Measurements from ENCODE around the gene TIAL1. TPM values are rescaled to one million over a fixed set of nuclear protein-coding genes. Genes with fewer than 3 reads are reported as not detected.
"Not testable (repeated sequence)": the region's sequence is repeated elsewhere in the genome, so short reads cannot be mapped to it uniquely, and the experiment has no call there.

Gene TIAL1
- total RNA-seq, 1 donor from 2014 or later = 38.3 TPM

DNA sequence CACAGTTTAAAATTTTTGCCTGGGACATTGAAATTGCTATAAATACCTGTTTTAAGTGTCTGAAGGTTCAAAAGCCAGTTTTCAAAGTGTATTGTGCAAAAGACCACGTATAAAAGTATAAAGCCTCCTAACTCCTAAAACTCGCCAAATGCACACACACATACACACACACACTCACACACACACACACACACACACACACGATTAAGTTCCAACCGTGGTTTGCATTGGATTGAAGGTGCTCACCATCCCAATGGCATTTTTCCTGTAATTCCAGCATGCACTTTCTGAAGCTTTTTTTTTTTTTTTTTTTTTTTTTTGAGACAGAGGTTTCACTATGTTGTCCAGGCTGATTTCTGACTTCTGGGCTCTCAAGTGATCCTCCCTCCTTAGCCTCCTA, 51.5 kb downstream of the TIAL1 start:
- DNase-seq = no peak

DNA sequence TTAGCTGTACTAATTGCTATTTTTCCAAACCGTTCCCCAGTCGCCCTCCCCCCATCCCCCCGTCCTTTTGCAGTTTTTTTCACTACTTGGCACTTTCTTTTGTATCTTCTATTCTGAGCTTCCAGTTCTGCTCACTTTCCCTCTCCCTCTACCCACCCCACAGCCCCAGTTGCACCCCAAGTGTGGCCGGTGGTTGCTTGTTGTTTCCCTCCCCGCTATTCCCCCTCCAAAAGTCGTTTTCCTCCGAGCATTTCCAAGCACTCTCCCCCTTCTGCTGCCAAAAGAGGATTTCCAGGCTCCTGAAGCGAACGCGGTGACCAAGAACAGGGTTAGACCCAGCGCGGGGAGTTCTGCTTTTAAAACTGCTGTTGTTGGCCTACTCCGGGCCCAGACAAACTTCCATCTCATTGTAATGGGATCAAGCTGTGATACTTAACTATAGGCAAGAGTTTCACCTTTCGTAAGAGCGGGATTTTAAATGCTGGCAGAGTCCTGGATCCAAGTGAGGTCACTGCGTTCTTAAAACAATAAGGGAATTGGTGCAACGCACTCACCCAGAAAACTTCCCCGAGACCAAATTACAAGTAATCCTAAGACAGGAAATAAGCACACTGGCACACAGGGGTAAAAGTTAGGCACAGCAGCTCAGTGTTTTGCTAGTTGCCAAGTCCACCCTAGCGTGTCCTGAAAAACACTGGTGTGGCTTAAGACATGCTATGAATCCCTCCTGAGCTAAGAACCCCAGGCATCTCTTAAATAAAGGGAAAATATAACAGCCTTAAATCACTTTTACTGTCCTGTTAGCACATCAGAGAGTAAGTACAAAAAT, 52.7 kb downstream of the TIAL1 start:
- DNase-seq = no peak

DNA sequence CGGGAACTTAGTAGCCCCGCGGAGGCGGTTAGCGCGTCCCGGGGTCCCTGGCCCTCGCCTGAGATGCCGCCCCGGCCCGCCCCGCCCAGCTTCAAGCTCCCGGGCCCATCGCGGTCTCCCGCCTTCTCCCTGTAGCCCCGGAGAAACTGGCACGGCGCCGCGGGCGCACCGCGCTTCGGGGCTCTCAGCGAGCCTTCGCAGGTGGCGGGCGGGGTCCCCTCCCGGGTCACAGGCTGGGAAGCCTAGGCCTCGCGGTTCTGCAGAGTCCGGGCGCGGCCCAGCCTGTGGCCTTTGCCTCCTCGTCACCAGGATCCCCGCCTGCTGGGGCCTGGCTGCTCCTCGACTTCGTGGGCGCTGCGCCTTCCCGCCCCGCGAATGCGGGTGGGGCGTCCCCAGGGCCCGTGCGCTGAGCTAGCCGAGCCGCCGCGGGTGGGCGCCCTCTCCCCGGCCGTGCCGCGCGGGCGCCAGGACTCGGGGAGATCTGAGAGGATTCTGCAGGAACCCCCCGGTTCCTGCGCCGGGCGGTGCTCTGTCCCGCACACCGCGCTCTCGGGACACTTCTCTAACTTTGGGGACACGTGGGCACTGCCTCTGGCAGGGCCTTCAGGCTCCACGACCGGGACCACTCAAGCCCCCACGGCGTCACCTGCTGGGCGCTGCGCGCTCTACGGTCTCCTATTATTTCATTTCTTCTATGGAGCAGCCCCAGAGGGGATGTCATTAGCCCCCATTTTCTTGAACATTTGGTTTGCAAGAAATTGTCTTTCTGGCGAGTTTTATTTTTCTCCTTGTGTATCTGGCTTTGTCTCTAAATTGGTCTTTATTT, 53.6 kb downstream of the TIAL1 start:
- peak; percentile 68 for DNase-seq

DNA sequence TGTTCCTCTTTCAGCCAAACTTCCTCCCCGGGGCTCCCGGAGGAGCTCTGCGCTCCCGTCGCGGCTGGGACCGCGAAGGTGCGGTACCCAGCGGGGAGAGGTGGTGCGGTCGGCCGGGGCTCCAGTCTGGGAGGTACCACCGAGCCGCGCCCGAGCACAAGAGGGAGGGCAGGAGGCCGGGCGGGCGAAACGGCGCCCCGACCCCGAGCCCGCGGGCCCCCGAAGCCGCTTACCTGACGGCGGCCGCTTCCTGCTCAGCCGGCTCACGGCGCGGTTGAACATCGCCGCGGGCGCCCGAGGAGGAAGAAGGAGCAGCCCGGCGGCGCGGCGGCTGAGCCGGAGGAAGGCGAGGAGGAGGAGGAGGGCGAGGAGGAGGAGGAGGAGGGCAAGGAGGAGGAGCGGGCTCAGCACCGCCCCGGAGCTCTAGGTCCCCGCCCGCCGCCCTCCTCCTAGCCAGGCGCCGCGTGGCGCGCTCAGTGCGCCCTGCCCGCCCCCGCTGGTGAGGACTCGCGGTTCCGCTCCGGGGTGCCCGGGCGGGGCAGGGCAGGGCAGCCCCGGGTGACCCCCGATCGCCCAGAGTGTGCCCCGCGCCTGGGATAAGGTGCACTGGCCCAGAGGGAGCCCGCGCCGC, 54.3 kb downstream of the TIAL1 start, which contains the start of gene RGS10:
Gene RGS10, minus strand, starts transcription at position 363 of the 631 bp plus-strand sequence. Its CDS starts 81 bp downstream, at position 282.
- DNase-seq = peak; percentile 69

DNA sequence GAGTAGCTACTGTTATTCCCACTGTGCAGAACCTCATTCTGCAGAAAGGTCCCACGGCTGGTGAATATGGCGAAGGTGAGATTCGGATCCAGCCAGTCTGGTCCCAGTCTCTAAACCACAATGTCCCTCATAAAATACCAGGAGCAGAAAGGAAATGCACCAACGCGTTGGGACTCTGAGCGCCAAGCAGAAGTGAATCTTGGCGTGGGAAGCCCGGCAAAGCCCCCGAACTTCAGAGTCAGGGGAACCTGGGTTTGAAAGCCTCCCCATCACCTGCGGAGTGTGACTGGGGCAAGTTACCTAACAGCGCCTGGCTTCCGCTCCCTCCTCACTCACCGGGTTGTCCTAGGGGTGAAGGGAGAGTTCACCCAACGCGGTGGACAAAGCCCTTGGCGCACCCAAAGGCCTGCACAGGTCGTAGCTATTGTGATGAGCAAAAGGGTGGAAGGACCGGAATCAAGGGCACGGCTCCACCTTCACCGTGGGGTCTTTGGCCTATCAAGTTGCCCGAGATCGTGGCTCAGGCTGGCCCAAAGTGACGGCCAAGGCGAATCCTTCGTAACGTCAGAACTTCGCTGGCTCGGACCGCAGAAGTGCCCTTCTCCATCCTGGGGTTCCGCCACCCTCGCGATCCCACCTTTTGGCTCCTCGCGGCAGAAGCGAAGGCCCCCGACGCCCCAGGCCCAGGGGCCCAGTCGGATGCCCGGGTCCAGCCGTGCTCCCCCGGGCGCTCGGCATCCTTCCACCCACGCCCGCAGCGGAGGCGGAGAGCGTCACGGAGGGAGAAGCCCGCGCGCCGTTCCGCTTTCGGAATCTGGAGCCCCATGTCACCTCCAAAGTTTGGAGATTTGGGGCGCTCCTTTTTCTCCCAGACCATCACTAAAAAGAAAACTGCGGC, 55.1 kb downstream of the TIAL1 start:
- no peak for DNase-seq

DNA sequence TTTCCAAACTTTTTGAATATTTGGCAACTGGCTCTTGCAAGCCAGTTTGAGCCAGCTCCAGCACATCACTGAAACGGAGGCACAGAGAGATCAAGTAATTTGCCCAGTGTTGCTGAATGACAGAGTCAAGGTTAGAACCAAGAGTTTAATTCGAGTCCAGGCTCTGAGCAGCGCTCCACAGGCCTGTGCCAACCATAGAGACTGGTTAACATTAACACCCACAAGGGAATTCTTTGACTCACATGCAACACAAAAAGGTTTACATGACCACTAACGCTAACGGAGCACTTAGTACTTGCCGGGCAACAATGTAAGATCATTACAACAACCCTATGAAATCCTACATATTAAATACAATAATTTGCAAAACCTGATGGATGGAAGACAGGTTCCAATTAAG, 55.7 kb downstream of the TIAL1 start:
- no peak for DNase-seq

DNA sequence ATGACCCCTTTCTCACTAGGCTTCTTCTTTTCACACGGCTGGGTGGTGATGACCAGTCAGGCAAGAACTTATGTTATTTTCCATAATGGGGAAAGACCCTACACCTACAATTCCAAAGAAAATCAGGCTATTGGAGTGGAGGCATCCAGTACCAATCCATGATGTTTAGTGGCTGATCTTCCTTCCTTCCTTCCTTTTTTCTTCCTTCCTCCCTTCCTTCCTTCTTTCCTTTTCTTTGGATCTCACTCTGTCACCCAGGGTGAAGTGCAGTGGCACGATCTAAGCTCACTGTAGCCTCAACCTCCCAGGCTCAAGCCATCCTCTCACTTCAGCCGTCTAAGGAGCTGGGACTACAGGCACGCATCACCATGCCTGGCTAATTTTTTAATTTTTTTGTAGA, 56.7 kb downstream of the TIAL1 start:
- DNase-seq = no peak

DNA sequence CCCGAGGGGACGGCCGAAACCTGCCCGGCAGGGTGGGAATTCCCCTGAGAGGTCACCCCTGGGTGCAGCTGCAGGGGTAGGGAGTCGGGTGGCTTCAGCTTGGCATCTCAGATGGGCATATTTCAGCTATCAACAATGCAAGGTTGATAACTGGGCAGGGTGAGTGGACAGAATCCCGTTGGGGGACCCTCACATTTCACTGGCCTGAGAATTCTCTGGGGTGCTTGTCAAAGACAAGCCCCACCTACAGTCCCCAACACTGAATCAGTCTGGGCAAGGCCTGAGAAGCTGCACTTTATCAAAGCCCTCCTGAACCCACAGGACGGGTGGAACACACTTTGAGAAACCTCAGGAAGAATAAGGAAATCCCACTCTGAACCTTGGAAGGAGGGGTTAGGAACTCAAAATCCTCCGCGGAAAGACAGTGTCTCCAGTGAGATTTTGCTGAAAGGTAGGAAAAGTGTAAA, 57.4 kb downstream of the TIAL1 start:
- no peak for DNase-seq

DNA sequence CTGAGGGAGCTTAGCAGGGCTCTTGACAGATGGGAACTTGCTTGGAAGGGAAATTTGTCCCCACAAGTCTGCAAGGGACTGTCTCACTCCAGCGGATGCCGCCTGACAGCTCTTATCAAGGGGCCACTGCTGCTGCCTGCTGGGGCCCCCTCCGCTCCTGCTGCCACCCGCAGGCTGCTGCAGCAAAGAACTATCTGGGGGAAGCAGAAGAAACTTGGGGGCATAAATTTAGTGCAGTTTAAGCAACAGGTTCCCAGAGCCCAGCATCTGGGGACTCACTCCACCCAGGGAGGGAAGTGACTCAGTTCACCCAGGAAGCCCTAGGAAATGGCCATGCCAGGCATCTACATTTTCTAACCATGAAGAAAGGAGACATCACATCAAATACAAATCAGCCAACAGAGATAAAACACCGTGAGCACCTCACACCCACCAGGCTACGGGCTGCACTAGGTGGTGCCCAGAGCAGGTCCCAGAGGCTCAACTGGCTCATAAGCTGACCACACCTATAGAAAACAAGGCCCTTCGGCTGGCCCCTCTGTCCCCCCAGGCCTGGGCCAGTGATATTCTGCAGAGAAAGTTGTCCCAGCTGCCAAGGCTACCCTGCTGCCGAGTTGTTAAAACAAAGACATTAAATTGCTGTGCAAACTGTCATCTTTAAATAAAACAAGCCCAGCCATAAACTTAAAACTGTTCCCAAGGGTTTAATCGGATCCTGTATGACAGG, 58.0 kb downstream of the TIAL1 start:
- no peak for DNase-seq

DNA sequence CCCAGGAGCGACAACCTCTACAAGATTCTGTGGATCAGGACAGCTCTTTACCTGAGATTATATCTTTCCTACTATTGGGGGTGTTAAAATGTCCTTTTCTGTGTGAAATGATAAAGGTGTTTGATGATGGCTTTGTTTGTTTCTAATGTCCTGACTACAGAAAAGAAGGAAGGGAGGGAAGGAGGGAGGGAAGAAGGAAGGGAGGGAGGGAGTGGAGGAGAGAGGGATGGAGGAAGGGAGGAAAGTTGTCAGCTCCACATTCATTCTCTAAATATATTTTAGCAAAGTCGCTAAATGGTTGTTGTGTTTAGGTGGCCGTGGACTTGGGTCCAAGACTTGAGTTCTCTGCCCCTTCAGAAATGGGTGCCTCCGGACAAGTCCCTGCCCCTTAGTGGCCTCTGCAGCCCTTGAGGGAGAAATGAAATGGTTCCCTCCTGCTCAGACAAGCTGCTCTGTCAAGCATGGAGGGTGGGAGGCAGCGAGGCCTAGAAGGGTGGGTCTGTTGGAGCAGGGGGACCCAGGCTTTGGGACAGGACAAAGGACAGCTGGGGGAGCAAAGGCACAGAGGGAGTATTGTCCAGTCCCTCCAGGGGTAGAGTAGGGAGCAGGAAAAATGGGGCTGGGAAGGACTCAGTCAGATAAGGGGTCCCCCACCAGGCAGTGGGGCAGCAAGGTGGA, 58.7 kb downstream of the TIAL1 start:
- DNase-seq = no peak

DNA sequence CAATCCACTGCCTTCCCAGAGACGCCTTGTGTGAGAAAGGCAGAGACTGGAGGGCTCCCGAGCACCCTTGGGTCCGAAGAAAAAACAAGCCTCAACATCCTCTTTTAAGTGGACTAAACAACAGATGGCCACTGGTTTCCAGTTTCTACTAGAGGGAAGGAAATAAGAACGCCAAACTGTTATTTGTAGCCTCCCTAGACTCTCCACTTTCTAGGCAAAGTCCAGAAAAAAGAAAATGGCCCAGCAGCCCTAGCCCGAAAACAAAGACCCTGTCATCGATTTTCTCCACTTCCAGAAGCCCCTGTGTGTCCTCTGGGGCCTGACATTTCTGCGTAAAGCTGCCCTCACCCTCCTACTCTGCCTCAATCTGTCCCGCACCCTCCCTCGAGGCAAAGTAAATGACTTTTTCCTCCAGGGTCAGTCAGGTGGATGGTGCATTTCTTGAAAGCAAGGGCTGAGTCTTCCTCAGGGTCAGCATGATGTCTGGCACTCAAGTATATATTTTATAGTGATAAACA, 60.2 kb downstream of the TIAL1 start:
- DNase-seq = no peak

DNA sequence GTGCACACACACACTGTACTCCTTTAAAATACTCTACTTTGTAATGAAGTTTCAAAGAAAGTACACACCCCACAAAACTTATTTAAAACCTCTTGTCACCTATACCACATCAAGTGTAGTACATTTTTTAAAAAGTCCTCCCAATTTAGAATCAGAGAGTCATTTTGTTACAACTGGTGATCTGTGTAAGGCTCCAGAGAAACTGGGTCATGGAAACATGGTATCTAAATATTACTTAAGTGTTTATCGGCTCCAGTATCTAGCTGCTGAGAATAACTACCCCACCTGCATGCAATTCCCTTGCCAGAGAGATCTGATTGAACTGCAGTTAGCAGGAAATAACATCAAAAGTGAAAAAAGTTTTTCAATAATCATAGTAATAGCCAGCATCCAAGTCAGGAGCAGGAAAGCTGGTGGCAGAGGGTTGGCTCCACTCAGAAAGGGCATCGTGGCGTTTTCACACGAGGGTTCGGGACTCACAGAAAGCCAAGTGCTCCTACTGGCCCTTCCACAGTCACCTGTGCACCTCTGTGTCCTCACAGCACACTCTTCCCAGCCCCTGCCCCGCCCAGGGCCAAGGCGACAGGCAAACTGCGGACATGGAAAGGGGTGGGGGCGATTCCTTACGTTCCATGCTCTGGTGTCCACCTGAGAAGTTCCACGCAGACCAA, 60.8 kb downstream of the TIAL1 start:
- DNase-seq = no peak

DNA sequence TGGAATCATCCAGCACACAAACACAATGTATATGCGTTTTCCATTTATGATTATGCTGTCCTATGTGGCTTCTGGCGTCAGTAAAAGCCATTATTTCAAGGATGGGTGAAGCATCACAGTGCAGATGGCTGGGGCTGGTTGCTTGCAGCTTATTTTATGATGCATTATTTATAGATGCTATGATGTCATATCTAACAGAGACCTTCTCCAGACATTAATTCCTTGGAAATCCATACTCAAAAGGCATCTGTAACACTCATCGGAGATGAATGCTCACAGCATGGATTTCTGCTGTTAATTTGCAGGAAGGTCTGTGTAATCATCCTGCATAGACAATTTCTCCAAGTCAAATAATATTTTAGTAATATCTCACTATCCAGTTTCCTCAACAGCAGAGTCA, 61.5 kb downstream of the TIAL1 start:
- no peak for DNase-seq

DNA sequence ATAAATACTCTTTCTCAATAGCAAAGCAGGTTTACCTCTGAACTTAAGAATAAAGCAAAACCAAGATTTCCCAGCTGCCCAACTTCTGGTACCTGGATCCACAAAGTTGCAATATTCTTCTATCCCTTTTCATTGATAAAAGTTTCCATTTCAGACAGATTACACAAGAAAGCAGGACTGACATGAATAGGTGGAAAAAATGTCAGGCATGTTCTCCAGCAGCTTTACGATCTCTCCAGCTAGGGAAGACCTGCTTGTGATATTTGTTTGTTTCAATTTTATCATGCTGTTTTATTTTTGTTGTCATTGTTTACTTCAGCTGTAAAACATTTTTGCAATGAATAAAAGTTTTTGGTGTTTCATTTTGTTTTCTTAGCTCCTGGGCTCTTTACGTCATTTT, 63.3 kb downstream of the TIAL1 start:
- no peak for DNase-seq

DNA sequence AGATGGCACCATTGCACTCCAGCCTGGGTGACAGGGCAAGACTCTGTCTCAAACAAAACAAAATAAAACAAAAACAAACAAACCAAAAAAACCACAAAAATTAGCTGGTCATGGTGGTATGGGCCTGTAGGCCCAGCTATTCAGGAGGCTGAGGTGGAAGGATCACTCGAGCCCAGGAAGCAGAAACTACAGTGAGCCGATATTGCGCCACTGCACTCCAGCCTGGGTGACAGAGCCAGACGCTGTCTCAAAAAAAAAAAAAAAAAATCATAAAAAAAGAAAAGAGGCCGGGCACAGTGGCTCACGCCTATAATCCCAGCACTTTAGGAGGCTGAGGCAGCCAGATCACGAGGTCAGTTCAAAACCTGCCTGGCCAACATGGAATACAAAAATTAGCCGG, 64.0 kb downstream of the TIAL1 start:
- not testable (repeated sequence) for DNase-seq

DNA sequence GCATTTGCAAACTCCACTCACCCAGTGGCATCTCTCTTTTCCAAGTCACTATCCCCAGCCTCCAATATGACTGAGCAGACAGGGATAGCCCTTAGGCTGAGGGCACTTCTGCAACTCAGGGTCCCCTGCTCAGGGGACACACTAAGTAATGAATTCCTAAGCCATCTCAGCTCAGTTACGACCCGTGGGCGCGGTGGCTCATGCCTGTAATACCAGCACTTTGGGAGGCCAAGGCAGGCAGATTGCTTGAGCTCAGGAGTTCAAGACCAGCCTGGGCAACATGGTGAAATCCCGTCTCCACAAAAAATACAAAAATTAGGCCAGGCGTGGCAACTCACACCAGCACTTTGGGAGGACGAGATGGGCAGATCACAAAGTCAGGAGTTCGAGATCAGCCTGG, 64.5 kb downstream of the TIAL1 start:
- not testable (repeated sequence) for DNase-seq

DNA sequence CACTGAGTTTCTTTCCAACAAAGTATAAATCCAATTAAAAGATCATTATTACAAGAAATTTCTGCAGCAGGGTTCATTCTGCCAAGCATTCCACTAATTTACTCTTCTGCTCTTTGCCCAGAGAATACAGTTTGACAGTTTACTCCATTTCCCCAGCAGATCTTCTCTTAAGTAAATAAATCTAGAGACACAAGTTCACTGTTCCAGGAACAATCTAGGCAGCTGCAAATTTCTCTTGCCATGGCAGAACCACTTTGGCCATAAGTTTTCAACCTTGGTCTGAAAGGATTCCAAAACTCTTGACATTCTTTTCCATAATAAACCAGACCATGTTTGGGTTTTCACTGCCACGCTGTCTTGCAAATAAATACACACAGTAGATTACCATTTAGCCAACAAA, 65.7 kb downstream of the TIAL1 start:
- DNase-seq = no peak

DNA sequence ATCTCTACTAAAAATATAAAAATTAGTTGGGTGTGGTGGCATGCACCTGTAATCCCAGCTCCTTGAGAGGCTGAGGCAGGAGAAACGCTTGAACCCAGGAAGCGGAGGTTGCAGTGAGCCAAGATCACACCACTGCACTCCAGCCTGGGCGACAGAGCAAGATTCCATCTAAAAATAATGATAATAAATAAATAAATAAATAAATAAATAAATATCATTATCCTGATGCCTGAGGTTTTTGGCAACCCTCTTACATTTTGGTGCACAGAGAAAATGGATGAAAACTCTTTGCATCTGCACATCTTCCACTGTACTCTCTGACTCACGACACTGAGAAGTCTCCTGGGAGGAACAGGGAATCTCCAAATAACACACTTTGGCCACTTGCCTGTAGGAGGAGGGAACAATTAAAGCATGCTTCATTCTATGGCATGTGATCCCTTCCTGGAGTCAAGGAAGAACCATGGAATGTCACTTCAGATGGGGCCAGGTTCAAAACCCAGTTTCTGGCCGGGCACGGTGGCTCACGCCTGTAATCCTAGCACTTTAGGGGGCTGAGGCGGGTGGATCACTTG, 68.0 kb downstream of the TIAL1 start:
- DNase-seq = peak; percentile 61

All from dermis blood vessel endothelial cell (primary cell).